ENCODE data around the gene SVIL.
"Not testable (repeated sequence)": the region's sequence is repeated elsewhere in the genome, so short reads cannot be mapped to it uniquely, and the experiment has no call there.

Gene SVIL

DNA sequence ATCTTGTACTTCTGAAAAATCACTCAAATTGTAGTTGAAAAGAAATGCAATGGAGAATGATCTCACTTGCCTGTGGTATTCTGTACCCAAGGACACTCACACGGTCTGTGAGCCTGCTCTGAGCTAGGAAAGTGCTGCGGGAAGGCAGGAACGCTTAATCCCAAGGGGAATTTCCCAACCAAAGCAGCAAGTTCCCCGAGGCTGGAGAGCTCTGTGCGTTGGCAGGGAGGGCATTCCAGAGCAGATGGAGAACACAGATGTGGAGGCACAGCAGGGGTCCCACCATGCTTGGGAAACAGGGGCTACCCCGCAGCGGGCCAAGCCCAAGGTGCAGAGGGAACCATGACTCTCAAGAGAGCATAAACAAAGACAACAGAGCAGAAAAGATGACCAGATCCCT, 13.6 kb downstream of the SVIL start:
- no peak for DNase-seq

DNA sequence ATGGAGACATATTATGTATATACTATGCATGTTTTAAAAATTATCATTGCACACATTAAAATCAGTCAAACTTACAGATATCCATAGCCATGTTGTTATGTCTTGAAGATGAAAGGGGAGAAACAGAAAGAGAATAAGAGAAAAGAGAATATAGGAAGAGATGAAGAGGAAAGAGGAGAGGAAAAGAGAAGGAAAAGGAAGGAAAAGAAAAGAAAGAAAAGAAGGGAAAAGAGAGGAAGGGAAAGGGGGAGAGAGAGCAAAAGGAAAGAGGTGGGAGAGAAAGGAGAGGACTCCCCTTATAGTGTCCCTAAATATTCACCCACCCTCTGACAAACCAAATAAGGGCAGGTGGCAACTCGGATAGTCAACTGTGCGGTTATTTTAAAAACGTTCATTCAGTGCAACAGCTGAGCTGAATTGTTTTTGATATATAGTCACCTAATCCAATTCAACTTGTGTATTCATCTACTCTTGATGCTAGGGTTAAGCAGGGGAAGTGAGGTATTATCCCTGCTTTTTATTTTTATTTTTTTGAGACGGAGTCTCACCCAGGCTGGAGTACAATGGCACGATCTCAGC, 14.6 kb downstream of the SVIL start:
- no peak for DNase-seq

DNA sequence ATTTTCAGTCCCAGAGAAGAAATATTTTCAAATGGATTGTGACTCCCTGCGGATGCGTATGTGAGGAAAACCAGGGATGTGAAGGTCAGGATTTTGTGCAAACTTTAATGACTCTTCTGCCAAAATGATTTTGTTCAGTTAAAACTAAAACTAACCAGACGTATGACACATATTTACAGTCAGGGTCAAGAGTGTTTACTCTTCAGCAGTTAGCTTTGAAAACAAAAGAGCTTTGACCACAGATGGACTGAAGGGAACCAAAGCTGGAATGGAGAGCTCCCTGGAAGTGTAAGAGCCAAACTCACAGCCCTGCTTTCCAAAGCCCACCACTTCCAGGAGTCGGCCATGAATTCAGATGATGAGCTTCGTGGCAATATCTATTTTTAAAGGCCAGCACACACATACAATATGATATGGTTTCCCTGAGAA, 15.5 kb downstream of the SVIL start:
- DNase-seq, result no peak

GRCh38 chr10:29618341-29619171, 16.2 kb downstream of the SVIL start:
- DNase-seq, result no peak

- DNase-seq, result no peak
These were observed 16.9 kb downstream of the SVIL start for GRCh38 chr10:29617880-29618340.

DNA sequence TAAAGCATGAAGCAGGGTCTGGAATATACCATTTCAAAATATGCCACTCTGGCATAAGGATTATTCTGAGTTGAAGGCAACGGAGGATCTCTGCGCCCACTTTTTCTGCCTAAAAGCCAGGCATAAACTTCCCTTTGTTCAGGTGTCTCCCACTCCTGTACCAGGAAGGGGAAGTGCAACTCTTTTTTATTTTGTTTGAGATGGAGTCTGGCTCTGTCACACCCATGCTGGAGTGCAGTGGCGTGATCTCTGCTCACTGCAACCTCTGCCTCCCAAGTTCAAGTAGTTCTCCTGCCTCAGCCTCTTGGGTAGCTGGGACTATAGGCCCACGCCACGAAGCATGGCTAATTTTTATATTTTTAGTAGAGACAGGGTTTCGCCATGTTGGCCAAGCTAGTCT, 18.2 kb downstream of the SVIL start:
- no peak for DNase-seq

GRCh38 chr10:29615195-29615594, 19.6 kb downstream of the SVIL start:
- DNase-seq, result no peak

- not testable (repeated sequence) for DNase-seq
These were observed 20.5 kb downstream of the SVIL start for GRCh38 chr10:29614289-29614688.

DNA sequence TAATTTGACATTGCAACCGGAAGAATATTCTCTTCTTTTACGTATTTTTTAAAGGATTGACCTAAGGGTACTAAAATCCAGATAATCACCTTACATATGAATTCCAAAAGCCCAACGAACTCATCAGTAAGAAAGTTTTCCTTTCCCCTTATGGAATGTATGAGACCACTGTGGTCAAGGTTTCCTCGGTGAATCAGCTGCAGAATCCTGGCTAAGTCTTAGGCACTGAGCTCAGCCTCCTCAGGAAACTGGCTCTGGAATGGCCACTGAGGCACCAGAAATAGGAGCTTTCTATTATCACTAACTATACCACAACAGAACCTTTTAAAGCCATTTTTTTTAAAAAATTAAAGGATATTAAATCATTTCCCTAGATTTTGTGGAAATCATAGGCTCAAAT, 21.0 kb downstream of the SVIL start:
- no peak for DNase-seq

GRCh38 chr10:29613196-29613595, 21.6 kb downstream of the SVIL start:
- no peak for DNase-seq

DNA sequence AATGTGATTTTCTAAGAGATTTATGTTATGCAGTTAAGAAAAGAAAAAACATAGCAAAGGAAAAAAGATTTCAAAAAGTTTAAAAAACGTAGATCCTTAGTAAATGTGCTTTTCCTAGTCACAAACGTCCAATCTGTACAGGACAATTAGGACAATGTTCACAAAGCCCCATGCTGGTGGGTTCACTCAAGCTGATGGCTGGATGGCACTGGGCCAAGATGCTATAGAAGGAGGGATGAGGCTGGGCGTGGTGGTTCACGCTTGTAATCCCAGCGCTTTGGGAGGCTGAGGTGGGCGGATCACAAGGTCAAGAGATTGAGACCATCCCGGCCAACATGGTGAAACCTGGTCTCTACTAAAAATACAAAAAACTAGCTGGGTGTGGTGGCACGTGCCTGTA, 22.1 kb downstream of the SVIL start:
- no peak for DNase-seq

- no peak for DNase-seq
These were observed 22.9 kb downstream of the SVIL start for GRCh38 chr10:29611781-29612381.

- DNase-seq, result no peak
These were observed 23.7 kb downstream of the SVIL start for GRCh38 chr10:29610876-29611647.

DNA sequence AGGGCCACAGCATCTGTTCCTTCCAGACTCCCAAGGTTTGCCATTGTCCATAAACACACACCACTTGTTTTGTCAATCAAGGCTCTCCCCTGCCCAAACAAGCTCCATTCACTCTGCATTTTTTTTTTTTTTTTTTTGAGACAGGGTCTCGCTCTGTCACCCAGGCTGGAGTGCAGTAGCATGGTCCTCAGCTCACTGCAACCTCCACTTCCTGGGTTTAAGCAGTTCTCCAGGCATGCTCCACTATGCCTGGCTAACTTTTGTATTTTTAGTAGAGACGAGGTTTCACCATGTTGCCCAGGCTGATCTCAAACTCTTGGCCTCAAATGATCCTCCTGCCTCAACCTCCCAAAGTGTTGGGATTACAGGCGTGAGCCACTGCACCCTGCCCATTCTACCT, 24.4 kb downstream of the SVIL start:
- not testable (repeated sequence) for DNase-seq

GRCh38 chr10:29609696-29610095, 25.1 kb downstream of the SVIL start:
- no peak for DNase-seq

- DNase-seq, result no peak
These were observed 26.1 kb downstream of the SVIL start for GRCh38 chr10:29608476-29609301.

DNA sequence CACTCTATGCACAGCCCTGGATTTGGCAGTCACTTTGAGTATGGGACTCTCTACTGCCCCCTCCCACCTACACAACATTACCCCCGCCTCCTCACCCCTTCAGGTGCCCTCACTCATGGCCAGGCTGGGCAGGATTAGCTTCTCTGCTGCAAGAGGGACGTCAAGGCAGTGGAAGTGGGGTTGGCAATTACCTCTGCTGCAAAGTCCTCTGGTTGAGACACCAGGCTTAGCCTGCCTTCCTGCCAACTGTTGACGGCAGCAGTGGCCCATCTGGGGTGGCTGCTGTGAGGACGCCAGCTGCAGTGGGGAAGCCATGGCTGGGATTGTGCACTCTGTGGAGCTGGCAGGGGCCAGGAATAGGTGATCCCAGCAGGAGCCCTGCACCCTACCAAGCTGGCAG, 26.7 kb downstream of the SVIL start:
- no peak for DNase-seq

- no peak for DNase-seq
These were observed 27.2 kb downstream of the SVIL start for GRCh38 chr10:29607576-29607975.

DNA sequence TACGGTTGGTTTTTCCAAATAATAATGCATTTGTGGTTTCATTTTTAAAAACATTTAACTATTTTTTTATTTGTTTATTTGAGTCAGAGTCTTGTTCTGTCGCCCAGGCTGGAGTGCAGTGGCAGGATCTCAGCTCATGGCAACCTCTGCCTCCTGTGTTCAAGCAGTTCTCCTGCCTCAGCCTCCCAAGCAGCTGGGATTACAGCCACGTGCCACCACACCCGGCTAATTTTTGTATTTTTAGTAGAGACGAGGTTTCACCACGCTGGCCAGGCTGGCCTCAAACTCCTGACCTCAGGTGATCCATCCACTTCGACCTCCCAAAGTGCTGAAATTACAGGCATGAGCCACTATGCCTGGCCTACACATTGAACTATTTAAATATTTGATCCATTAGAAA, 28.1 kb downstream of the SVIL start:
- not testable (repeated sequence) for DNase-seq

- no peak for DNase-seq
These were observed 30.4 kb downstream of the SVIL start for GRCh38 chr10:29604291-29604825.

GRCh38 chr10:29603223-29603896, 31.4 kb downstream of the SVIL start:
- DNase-seq, result no peak

DNA sequence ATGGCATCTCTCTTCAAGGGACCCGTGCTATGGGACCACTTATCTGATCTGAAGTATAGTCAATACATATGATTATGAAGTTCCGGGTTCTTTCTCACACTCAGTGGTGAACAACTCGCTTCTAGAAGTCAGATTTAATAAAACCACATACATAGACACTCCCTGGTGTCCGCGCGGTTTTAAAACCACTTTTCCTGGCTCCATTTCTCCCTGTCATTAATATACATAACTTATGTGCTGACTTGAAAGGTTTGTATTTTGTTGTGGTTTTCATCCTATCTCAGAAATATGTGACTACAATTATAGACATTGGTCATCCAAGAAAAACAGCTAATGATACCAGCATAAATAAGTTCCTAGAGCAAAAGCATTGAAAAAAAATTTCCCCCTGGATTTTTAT, 34.0 kb downstream of the SVIL start:
- DNase-seq, result no peak

Data from NCI-H1930 (cell line).